GM12878 (cell line): ENCODE results near the gene MBD5. TPM values are rescaled to one million over a fixed set of nuclear protein-coding genes. Genes with fewer than 3 reads are reported as not detected.

Experiments used
- ATAC-seq: fragments of 200-7000 bp; cut with Tn5 transposase; 3 replicates; pipeline ENCODE4 v1.9.1; 2020; ENCODE audit warnings: mild to moderate bottlenecking, moderate library complexity
- BruUV-seq: library from RNA; stranded (reverse); fragments of 400-500 nt; replicated peaks from 2 replicates; lab custom pipeline; 2021; lab: Mats Ljungman, UMichigan
- CTCF ChIA-PET: fragments of 300-600 bp; sonication (Branson Sonifier 250); formaldehyde crosslinking; extraction: SDS; loops from one replicate; lab custom pipeline; 2021; ENCODE audit warnings: inconsistent platforms; lab: Yijun Ruan, JAX
- POLR2A ChIA-PET: fragments of 350-600 bp; formaldehyde crosslinking; extraction: SDS; loops from one replicate; lab custom pipeline; 2021; ENCODE audit warnings: inconsistent platforms; lab: Charles Lee
- RAD21 ChIA-PET: fragments of 300-600 bp; sonication (Branson Sonifier 250); formaldehyde crosslinking; loops from one replicate; lab custom pipeline; 2023; ENCODE audit warnings: antibody characterized with exemption; ENCODE audit not compliant: unreplicated experiment; lab: Charles Lee
- SMC1A ChIA-PET: fragments of 300-600 bp; sonication (Branson Sonifier 250); formaldehyde crosslinking; loops from one replicate; lab custom pipeline; 2023; ENCODE audit not compliant: unreplicated experiment, uncharacterized antibody; lab: Charles Lee
- DNase-seq: peaks from one replicate; pipeline ENCODE4 v3.0.0-alpha.2; 2011; ENCODE audit warnings: low read depth, low spot score
- FAIRE-seq: peaks from 3 replicates; lab custom pipeline; 2011; peaks lifted over from hg19 to GRCh38; lab: Jason Lieb, UNC
- H2AFZ ChIP-seq: 2 replicates; pipeline ENCODE4 v1.6.0; 2011; ENCODE audit warnings: low read depth, low read length, control low read depth; ENCODE audit not compliant: control insufficient read depth
- H3K27ac ChIP-seq: 2 replicates; pipeline ENCODE4 v1.5.1; 2011; ENCODE audit warnings: control low read depth; ENCODE audit not compliant: control insufficient read depth, insufficient read depth
- H3K27me3 ChIP-seq, 2 experiments: replicated peaks in 1 of 2; 2 replicates each; pipeline versions ENCODE4 v1.6.0 to v1.6.1; 2011; ENCODE audit warnings: low read length in 1 of 2; ENCODE audit not compliant: control insufficient read depth in 2 of 2, insufficient read depth in 2 of 2
- H3K36me3 ChIP-seq, 2 experiments: 2 replicates each; pipeline ENCODE4 v1.5.1; 2011; ENCODE audit warnings: low read length in 1 of 2; ENCODE audit not compliant: control insufficient read depth in 2 of 2, insufficient read depth in 2 of 2
- H3K4me1 ChIP-seq: 2 replicates; pipeline ENCODE4 v1.6.1; 2011; ENCODE audit warnings: mild to moderate bottlenecking, low read length, moderate library complexity, mixed read lengths; ENCODE audit not compliant: control insufficient read depth, insufficient read depth
- H3K4me2 ChIP-seq: 2 replicates; pipeline ENCODE4 v1.6.0; 2011; ENCODE audit warnings: control low read depth; ENCODE audit not compliant: control insufficient read depth, insufficient read depth
- H3K4me3 ChIP-seq: fragments of 200-600 bp; sonication (generic); 2 replicates; pipeline ENCODE4 v1.5.1; 2016
- H3K79me2 ChIP-seq: 2 replicates; pipeline ENCODE4 v1.6.0; 2011; ENCODE audit warnings: low read length; ENCODE audit not compliant: control insufficient read depth, insufficient read depth
- H3K9ac ChIP-seq: 2 replicates; pipeline ENCODE4 v1.8.0; 2011; ENCODE audit warnings: low read length, control low read depth, mixed read lengths; ENCODE audit not compliant: control insufficient read depth, insufficient read depth
- H3K9me3 ChIP-seq: replicated peaks from 3 replicates; pipeline ENCODE4 v1.5.1; 2011; ENCODE audit warnings: mild to moderate bottlenecking, low read length; ENCODE audit not compliant: control insufficient read depth, insufficient read depth
- H4K20me1 ChIP-seq: 2 replicates; pipeline ENCODE4 v1.6.0; 2011; ENCODE audit not compliant: control insufficient read depth, insufficient read depth
- ASH2L ChIP-seq: fragments of 300-600, 200-600 bp; sonication (generic); IDR thresholded peaks from 2 replicates; pipeline ENCODE4 v1.6.1; 2017; ENCODE audit warnings: low read depth, mild to moderate bottlenecking, borderline replicate concordance
- BCL11A ChIP-seq: IDR thresholded peaks from 2 replicates; pipeline ENCODE4 v1.6.1; 2011; ENCODE audit warnings: low read depth, low read length
- CBFB ChIP-seq: IDR thresholded peaks from 2 replicates; pipeline ENCODE4 v1.6.1; 2016; ENCODE audit warnings: antibody characterized with exemption, low read depth
- KAT2A ChIP-seq: conservative IDR thresholded peaks from 2 replicates; pipeline ENCODE4 v1.6.1; 2011; ENCODE audit warnings: low read depth, low read length; ENCODE audit not compliant: control insufficient read depth
- MTA2 ChIP-seq: fragments of 450-650 bp; IDR thresholded peaks from 2 replicates; pipeline ENCODE4 v1.6.1; 2016; ENCODE audit warnings: low read depth, mild to moderate bottlenecking, moderate library complexity
- NRF1 ChIP-seq: conservative IDR thresholded peaks from 2 replicates; pipeline ENCODE4 v1.6.1; 2011; ENCODE audit warnings: mild to moderate bottlenecking, low read depth, low read length, improper control_type of control experiment
- POLR2AphosphoS5 ChIP-seq: IDR thresholded peaks from 2 replicates; pipeline ENCODE4 v1.6.1; 2011; ENCODE audit warnings: mild to moderate bottlenecking, low read length, inconsistent platforms
- SRF ChIP-seq, 2 experiments: IDR thresholded peaks; 2 replicates each; pipeline ENCODE4 v1.6.1; 2011; ENCODE audit warnings: low read depth in 2 of 2, low read length in 2 of 2, mild to moderate bottlenecking in 1 of 2, moderate library complexity in 1 of 2
- TBL1XR1 ChIP-seq: IDR thresholded peaks from 2 replicates; pipeline ENCODE4 v1.6.1; 2012; ENCODE audit warnings: low read depth, low read length, improper control_type of control experiment
- TCF12 ChIP-seq: IDR thresholded peaks from 2 replicates; pipeline ENCODE4 v1.6.1; 2011; ENCODE audit warnings: low read depth, mild to moderate bottlenecking, low read length
- TCF7 ChIP-seq: IDR thresholded peaks from 2 replicates; pipeline ENCODE4 v1.6.1; 2014; ENCODE audit warnings: antibody characterized with exemption, borderline replicate concordance
- ZNF207 ChIP-seq: fragments of 450-650 bp; IDR thresholded peaks from 2 replicates; pipeline ENCODE4 v1.6.1; 2014; ENCODE audit warnings: antibody characterized with exemption, mild to moderate bottlenecking, borderline replicate concordance
- ZNF24 ChIP-seq: fragments of 450-650 bp; IDR thresholded peaks from 2 replicates; pipeline ENCODE4 v1.6.1; 2017; ENCODE audit warnings: antibody characterized with exemption, mild to moderate bottlenecking
- in situ Hi-C: fragments of 300-500 bp; cut with MboI; formaldehyde crosslinking; loops from 9 replicates; pipeline ENCODE4 v1.14.3; 2018; ENCODE audit warnings: mixed read lengths
- intact Hi-C: fragments of 100-400 bp; cut with micrococcal nuclease; formaldehyde crosslinking; loops from one replicate; pipeline ENCODE4 v1.14.2; 2022; ENCODE audit not compliant: unreplicated experiment
- polyA plus RNA-seq, 11 experiments: library from polyadenylated mRNA; depleted of rRNA in 4 of 11; unstranded in 6 of 11; stranded (reverse) in 5 of 11; fragments of >200 nt; fragmentation: Nextera tagmentation in 4 of 11; fragmentation: Illumina TruSeq in 1 of 11; extraction: Ambion mirVana in 4 of 11; extraction: Trizol in 1 of 11; gene quantifications; 1 replicate in 1 of 11; 2 replicates in 10 of 11; pipeline versions ENCODE4 v1.2.1 to v1.2.3, GENCODE V29; 2011 to 2016; ENCODE audit warnings: inconsistent platforms in 2 of 11, missing spikeins in 2 of 11, low read depth in 1 of 11
- total RNA-seq, 4 experiments: library from RNA; depleted of rRNA in 3 of 4; stranded (reverse); fragments of >200 nt in 3 of 4; fragmentation: Illumina TruSeq in 1 of 4; extraction: Trizol in 1 of 4; gene quantifications; 2 replicates each; pipeline versions ENCODE4 v1.2.1 to v1.2.3, GENCODE V29; 2013 to 2021
- TF ChIP-seq, protein P1 (sequence below): fragments of 450-650 bp; IDR thresholded peaks from 2 replicates; pipeline ENCODE4 v1.6.1; 2018; ENCODE audit warnings: mild to moderate bottlenecking, low read depth, moderate library complexity; ENCODE audit not compliant: partially characterized antibody
- TF ChIP-seq, protein P2 (sequence below): IDR thresholded peaks from 2 replicates; pipeline ENCODE4 v1.6.1; 2012; ENCODE audit warnings: low read depth, low read length, improper control_type of control experiment

Gene MBD5
- total and polyA plus RNA-seq, 10 of the 15 experiments (the other 5 are each of a cell fraction or from before 2014, with no cell fraction given): 7.4 to 58.0 (median 21.2) TPM

DNA sequence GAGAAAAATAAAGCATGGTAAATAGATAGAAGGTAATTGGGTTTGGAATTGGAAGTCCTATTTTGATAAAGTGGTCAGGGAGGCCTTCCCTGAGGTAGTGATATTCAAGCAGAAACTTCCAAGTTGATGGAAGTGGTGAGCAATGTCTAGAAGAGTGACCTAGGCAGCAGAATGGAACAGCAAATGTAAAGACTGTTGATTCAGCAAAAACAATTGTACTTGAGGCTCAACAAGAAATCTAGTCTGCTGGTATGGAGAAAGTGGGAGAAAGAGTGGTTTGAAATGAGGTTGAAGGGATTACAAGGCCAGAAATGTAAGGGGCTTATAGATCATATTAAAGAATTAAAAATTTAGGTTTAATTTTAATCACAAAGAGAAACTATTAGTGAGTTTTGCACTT lies 181.3 kb downstream of the MBD5 start:
- intact Hi-C loops: loop anchor here (5.0 to 10.0 kb wide), 2 partner anchors 265 to 303 kb away; no protein-coding TSS in a partner anchor
- in situ Hi-C loops: no loop called here
- SMC1A ChIA-PET: interaction anchor here (0.9 to 1.4 kb wide), 3 partner anchors 14 to 213 kb away, joined by 3 to 4 read pairs (median 3); no protein-coding TSS in a partner anchor
- FAIRE-seq (no peak), DNase-seq (no peak)
- Histone ChIP-seq H3K9me3 (no peaks in the 10 kb centered on the region; the same call in 2 of the 3 replicates), H3K4me1 (no peaks in the 10 kb centered on the region), H3K4me3 (no peak overlapping the region), H3K36me3 (no peaks in the 10 kb centered on the region; a peak in 1 of 4 replicates), H3K79me2 (no peaks in the 10 kb centered on the region), H4K20me1 (no peaks in the 10 kb centered on the region), H3K27me3 (no peaks in the 10 kb centered on the region), H2AFZ (no peak overlapping the region)
- no TSS peak for BruUV-seq
- RAD21 ChIA-PET: no interaction called here
- POLR2A ChIA-PET: no interaction called here
- TF ChIP-seq NRF1 (no peak), TCF7 (no peak), SRF (IDR thresholded peaks at IDR 0.05; ENCODE audit: low read depth in 2 of 2, low read length in 2 of 2) (no peak), KAT2A (no peak), ZNF24 (no peak), MTA2 (no peak), BCL11A (no peak), ASH2L (no peak), POLR2AphosphoS5 (no peak), TBL1XR1 (no peak), ZNF207 (no peak), CBFB (no peak), TCF12 (no peak)
- TF ChIP-seq, protein P1, sequence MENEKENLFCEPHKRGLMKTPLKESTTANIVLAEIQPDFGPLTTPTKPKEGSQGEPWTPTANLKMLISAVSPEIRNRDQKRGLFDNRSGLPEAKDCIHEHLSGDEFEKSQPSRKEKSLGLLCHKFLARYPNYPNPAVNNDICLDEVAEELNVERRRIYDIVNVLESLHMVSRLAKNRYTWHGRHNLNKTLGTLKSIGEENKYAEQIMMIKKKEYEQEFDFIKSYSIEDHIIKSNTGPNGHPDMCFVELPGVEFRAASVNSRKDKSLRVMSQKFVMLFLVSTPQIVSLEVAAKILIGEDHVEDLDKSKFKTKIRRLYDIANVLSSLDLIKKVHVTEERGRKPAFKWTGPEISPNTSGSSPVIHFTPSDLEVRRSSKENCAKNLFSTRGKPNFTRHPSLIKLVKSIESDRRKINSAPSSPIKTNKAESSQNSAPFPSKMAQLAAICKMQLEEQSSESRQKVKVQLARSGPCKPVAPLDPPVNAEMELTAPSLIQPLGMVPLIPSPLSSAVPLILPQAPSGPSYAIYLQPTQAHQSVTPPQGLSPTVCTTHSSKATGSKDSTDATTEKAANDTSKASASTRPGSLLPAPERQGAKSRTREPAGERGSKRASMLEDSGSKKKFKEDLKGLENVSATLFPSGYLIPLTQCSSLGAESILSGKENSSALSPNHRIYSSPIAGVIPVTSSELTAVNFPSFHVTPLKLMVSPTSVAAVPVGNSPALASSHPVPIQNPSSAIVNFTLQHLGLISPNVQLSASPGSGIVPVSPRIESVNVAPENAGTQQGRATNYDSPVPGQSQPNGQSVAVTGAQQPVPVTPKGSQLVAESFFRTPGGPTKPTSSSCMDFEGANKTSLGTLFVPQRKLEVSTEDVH: no peak
- TF ChIP-seq, protein P2, sequence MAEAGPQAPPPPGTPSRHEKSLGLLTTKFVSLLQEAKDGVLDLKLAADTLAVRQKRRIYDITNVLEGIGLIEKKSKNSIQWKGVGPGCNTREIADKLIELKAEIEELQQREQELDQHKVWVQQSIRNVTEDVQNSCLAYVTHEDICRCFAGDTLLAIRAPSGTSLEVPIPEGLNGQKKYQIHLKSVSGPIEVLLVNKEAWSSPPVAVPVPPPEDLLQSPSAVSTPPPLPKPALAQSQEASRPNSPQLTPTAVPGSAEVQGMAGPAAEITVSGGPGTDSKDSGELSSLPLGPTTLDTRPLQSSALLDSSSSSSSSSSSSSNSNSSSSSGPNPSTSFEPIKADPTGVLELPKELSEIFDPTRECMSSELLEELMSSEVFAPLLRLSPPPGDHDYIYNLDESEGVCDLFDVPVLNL: no peak
- TF ChIP-seq, all 136 proteins: peak for 0
- CTCF ChIA-PET: interaction anchor here (0.9 to 1.0 kb wide), 2 partner anchors 9 to 213 kb away, joined by 3 read pairs; no protein-coding TSS in a partner anchor
- ATAC-seq: no peak
- no peak overlapping the region for H3K4me2 ChIP-seq
- H3K27ac ChIP-seq: no peak overlapping the region
- H3K9ac ChIP-seq: no peak overlapping the region
